HG03095 (cell line): Measurements from ENCODE around the gene CHST14.

ENCODE experiments used
- ATAC-seq: cut with Tn5 transposase; IDR thresholded peaks from one replicate; pipeline ENCODE4 v1.9.1; 2021; ENCODE audit warnings: moderate library complexity; ENCODE audit not compliant: unreplicated experiment

The CHST14 gene

GRCh38 chr15:40470423-40471104, at the start of gene CHST14:
Gene CHST14, plus strand, starts transcription at chr15:40470984. Its CDS starts 230 bp downstream, at chr15:40471214.
- peak; percentile 65 for ATAC-seq

- ATAC-seq = peak; percentile 75
These were observed 49.3 kb upstream of the CHST14 start for GRCh38 chr15:40421246-40422157.

GRCh38 chr15:40424483-40425115, 46.2 kb upstream of the CHST14 start:
- ATAC-seq = no peak

- ATAC-seq = no peak
These were observed 45.1 kb upstream of the CHST14 start for GRCh38 chr15:40425681-40426080.

- ATAC-seq = no peak
These were observed 43.6 kb upstream of the CHST14 start for GRCh38 chr15:40427188-40427587.

- no peak for ATAC-seq
These were observed 42.6 kb upstream of the CHST14 start for GRCh38 chr15:40428185-40428584.

- ATAC-seq = no peak
These were observed 41.6 kb upstream of the CHST14 start for GRCh38 chr15:40429068-40429710.

- no peak for ATAC-seq
These were observed 40.4 kb upstream of the CHST14 start for GRCh38 chr15:40430271-40430805.

- ATAC-seq = no peak
These were observed 35.6 kb upstream of the CHST14 start for GRCh38 chr15:40435023-40435709.

- no peak for ATAC-seq
These were observed 35.1 kb upstream of the CHST14 start for GRCh38 chr15:40435710-40436089.

- ATAC-seq = no peak
These were observed 34.5 kb upstream of the CHST14 start for GRCh38 chr15:40436116-40436891.

- no peak for ATAC-seq
These were observed 33.7 kb upstream of the CHST14 start for GRCh38 chr15:40436892-40437751.

- ATAC-seq = no peak
These were observed 32.8 kb upstream of the CHST14 start for GRCh38 chr15:40437752-40438687.

- ATAC-seq = no peak
These were observed 32.1 kb upstream of the CHST14 start for GRCh38 chr15:40438712-40439111.

GRCh38 chr15:40439461-40439959, 31.3 kb upstream of the CHST14 start:
- ATAC-seq = no peak

GRCh38 chr15:40439960-40440742, 30.6 kb upstream of the CHST14 start:
- no peak for ATAC-seq
